Effector memory CD4-positive, alpha-beta T cell (primary cell): ENCODE data around the gene RIMOC1.
A peak's percentile ranks its signal among the peaks of the same experiment; 100 is the strongest.

Source experiments
- DNase-seq, 3 donors: peaks; one replicate each; pipeline ENCODE4 v3.0.0-alpha.2; 2020
- H3K27ac ChIP-seq: 2 replicates; pipeline ENCODE4 v1.7.0; 2013; ENCODE audit warnings: mild to moderate bottlenecking, low read length, moderate library complexity; ENCODE audit not compliant: insufficient read depth, poor library complexity, severe bottlenecking
- H3K27me3 ChIP-seq: replicated peaks from 2 replicates; pipeline ENCODE4 v1.7.0; 2013; ENCODE audit warnings: mild to moderate bottlenecking, low read length; ENCODE audit not compliant: insufficient read depth, control insufficient read depth, poor library complexity, severe bottlenecking
- H3K36me3 ChIP-seq: 2 replicates; pipeline ENCODE4 v1.7.0; 2013; ENCODE audit warnings: mild to moderate bottlenecking, low read length, moderate library complexity; ENCODE audit not compliant: control insufficient read depth, insufficient read depth
- H3K4me1 ChIP-seq: 2 replicates; pipeline ENCODE4 v1.7.0; 2013; ENCODE audit warnings: low read length, mild to moderate bottlenecking; ENCODE audit not compliant: control insufficient read depth, insufficient read depth, poor library complexity, severe bottlenecking
- H3K4me3 ChIP-seq: 2 replicates; pipeline ENCODE4 v1.7.0; 2013; ENCODE audit warnings: low read length, low read depth, mild to moderate bottlenecking; ENCODE audit not compliant: insufficient read depth, poor library complexity, severe bottlenecking
- H3K9me3 ChIP-seq: 2 replicates; pipeline ENCODE4 v1.7.0; 2013; ENCODE audit warnings: mild to moderate bottlenecking, low read length, moderate library complexity; ENCODE audit not compliant: control insufficient read depth

The RIMOC1 gene

DNA sequence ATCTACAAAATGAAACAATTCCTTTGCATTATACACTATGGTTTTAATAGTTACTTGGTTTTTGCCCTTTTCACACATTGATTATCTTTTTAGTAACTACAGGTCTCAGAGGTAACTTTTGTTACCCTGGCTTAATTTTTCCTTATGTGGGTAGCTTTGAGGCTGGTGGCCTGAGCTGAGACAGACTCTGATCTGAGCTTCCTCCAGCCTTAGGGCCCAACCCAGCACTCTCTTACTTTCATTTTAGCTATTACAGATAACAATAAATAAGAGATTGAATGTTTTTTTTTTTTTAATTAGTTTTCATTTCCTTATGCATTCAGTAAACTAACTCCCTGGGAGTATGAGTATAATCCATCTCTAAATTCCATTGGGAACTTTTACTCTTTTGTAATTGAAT, 18.9 kb upstream of the RIMOC1 start:
- Histone ChIP-seq H3K9me3 (no peaks in the 10 kb centered on the region), H3K36me3 (no peaks in the 10 kb centered on the region), H3K4me1 (no peaks in the 10 kb centered on the region), H3K27me3 (no peaks in the 10 kb centered on the region), H3K27ac (no peak overlapping the region), H3K4me3 (no peak overlapping the region)
- DNase-seq: no peak

DNA sequence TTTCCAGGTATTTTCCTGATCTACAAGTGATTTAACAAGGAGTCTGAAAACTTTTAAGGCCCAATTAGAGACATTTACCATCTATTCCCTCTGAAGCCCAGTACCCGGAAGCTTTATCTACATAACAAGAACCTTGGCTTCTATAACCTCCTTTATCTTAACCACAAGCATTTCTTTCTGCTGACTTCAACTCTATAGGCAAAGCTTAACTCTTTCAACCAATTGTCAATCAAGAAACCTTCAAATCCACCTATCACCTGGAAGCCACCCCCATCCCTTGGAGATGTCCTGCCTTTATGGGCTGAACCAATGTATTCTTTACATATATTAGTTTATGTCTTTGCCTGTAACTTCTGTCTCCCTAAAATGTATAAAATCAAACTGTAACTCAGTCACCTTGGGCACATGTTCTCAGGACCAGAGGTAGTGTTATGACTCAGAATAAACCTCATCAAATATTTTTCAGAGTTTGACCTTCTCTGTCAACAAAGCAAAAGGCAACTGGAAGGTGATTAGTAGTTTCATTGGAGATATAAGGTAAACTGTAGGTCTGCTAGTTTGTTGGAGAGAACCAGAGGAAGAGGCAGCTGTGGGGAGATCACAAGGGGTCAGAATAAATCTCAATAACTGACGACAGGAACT, 13.0 kb upstream of the RIMOC1 start:
- H3K4me3 ChIP-seq: no peak overlapping the region
- no peaks in the 10 kb centered on the region for H3K9me3 ChIP-seq
- H3K27me3 ChIP-seq: no peaks in the 10 kb centered on the region
- H3K4me1 ChIP-seq: no peaks in the 10 kb centered on the region
- H3K36me3 ChIP-seq: no peaks in the 10 kb centered on the region
- DNase-seq: no peak
- H3K27ac ChIP-seq: no peak overlapping the region

DNA sequence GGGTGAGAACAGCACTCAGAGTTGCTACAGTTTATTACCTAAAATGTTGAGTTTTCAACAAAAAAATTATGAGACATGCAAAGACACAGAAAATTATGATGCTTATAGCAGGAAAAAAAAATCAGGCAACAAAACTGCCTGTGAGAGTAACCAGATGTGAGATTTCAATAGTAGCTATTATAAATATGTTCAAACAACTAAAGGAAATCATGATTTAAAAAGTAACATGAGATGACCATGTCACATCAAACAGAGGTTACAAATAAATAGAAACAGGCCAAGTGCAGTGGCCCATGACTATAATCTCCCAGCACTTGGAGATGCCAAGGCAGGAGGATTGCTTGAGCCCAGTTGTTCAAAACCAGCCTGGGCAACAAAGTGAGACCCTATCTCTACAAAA, 12.1 kb upstream of the RIMOC1 start:
- H3K4me3 ChIP-seq: no peak overlapping the region
- H3K36me3 ChIP-seq: no peaks in the 10 kb centered on the region
- H3K4me1 ChIP-seq: no peaks in the 10 kb centered on the region
- H3K27me3 ChIP-seq: no peaks in the 10 kb centered on the region
- DNase-seq: no peak
- no peaks in the 10 kb centered on the region for H3K9me3 ChIP-seq
- no peak overlapping the region for H3K27ac ChIP-seq

DNA sequence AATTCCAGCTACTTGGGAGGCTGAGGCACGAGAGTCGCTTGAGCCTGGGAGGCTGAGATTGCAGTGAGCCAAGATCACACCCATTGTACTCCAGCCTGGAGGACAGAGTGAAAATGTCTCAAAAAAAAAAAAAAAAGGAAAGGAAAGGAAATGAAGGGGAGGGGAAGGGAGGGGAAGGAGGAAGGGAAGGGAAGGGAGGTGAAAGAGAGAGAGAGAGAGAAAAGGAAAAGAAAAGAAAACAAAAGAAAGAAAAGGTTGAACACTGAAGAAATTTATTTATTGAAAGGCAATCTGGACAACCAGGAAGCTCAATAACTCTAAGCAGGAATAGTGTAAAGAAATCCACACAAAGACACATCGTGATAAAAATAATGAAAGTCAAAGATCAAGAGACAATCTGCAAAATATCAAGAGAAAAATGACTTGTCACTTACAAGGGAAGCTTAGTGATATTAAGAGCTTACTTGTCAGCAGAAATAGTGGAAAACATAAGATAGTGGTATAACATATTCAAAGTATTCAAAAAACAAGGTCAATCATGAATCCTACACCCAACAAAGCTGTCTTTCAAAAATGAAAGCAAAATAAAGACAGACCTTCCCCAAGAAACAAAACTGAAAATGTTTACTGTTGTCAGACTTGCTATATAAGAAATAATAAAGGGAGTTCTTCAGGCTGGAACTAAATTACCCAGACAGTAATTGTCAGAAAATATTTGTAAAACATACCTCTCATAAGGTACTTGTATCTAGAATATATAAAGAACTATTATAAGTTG, 10.9 kb upstream of the RIMOC1 start:
- no peak for DNase-seq
- Histone ChIP-seq H3K27me3 (no peaks in the 10 kb centered on the region), H3K4me3 (no peak overlapping the region), H3K4me1 (no peaks in the 10 kb centered on the region), H3K27ac (no peak overlapping the region), H3K36me3 (no peaks in the 10 kb centered on the region), H3K9me3 (no peaks in the 10 kb centered on the region)

DNA sequence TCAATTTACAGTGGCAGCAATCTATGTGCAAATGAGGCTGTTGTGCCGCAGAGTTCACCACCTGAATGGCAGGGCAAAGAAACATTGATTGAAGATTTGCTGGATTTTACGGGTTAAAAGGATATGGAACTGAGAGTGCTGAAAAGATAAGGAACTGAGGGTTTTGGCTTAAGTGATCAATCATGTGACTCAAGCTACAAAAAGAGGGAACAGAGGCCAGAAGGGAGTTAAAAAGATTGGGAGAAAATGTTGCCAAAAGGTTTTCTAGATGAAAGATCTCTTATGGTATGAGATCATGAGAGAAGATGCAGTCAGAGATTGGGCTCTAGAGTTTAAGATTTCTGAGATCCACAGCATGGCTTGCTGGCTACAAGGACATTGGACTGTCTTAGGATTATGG, 7.9 kb upstream of the RIMOC1 start:
- H3K27ac ChIP-seq: no peak overlapping the region
- H3K4me3 ChIP-seq: no peak overlapping the region
- no peaks in the 10 kb centered on the region for H3K27me3 ChIP-seq
- H3K4me1 ChIP-seq: no peaks in the 10 kb centered on the region
- no peak for DNase-seq
- no peaks in the 10 kb centered on the region for H3K36me3 ChIP-seq
- H3K9me3 ChIP-seq: no peaks in the 10 kb centered on the region

DNA sequence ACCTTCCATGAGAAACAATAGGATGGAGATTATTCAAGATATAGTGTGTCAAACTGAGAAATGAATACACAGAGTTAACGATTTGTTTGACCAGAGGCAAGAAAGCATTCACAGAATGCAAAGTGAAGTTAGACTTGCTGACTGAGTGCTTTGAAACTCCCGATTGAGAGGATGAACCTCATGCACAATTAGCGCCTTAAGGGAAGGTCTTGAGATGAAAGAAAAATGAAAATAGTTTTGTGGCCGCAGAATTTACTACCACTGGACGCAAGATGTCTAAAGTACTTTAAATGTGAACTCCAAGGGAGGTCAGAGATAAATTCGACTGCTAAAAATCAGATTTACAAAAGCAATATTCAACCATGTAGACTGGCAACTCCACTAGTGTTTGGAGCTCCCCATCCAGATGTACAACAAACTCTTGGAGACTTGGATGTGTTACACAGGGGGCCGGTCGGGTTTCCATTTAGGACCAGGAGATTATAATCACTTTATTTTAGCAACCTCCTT, 707 bp upstream of the RIMOC1 start:
- H3K27me3 ChIP-seq: no peaks in the 10 kb centered on the region
- H3K27ac ChIP-seq: peak overlapping the region; percentile 75
- H3K9me3 ChIP-seq: no peaks in the 10 kb centered on the region
- H3K36me3 ChIP-seq: peaks cover 10% of the 10 kb centered on the region
- DNase-seq: no peak
- H3K4me1 ChIP-seq: peaks cover 14% of the 10 kb centered on the region
- peak overlapping the region; percentile 65 for H3K4me3 ChIP-seq

DNA sequence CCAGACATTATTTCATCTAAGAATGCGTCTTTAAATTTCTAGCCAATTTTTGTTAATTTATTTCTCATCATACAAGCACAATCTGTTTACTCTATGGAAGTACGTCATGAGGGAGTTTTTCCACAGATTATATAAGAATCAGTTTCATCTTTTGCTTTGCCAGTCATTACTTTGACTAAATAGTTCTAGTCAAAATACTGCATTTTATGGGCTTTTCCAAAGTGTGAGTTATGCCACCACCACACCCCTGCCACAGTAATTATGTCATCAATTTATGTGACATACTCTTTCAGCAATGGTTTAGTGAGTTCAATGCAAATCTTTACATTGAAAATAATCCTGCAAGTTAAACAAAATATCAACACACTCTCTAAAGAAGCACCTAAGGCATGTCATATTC, 2.0 kb downstream of the RIMOC1 start:
- Histone ChIP-seq H3K36me3 (peaks cover 30% of the 10 kb centered on the region), H3K4me1 (peaks cover 14% of the 10 kb centered on the region), H3K4me3 (no peak overlapping the region), H3K27me3 (no peaks in the 10 kb centered on the region), H3K9me3 (no peaks in the 10 kb centered on the region), H3K27ac (no peak overlapping the region)
- no peak for DNase-seq

DNA sequence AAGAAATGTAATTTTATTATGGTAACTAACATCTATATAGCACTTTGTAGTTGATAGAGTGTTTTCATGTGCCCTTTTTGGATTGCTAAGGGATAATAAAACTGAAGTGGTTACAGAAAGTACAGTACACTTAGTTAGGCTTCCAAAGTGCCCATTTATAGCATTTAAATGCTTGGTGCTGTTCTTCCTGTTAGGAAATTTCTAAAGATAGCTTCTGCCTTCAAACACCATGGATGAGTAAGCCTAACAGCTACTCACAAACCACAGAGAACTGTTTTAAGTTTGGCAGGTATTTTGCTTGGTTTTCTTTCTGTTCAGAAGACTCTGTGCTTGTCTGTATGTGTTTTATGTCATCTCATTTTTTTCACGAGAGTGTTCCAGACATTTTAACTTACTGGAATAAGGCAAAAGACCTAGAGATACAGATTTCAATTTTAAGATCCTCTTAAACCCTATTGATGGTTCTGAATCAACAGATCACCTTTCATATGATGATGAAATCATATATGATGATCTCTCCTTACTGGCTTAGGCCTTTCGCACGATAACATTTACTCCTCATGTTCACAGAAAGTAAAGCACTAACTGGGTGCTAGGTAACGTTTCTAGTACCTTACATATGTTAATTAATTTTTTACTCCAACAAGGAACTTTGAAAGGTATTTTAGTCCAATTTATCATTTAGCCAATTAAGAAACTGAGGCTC, 4.4 kb downstream of the RIMOC1 start:
- Histone ChIP-seq H3K27ac (no peak overlapping the region), H3K4me3 (no peak overlapping the region), H3K27me3 (no peaks in the 10 kb centered on the region), H3K36me3 (peaks cover 52% of the 10 kb centered on the region), H3K4me1 (peaks cover 12% of the 10 kb centered on the region), H3K9me3 (no peaks in the 10 kb centered on the region)
- no peak for DNase-seq

DNA sequence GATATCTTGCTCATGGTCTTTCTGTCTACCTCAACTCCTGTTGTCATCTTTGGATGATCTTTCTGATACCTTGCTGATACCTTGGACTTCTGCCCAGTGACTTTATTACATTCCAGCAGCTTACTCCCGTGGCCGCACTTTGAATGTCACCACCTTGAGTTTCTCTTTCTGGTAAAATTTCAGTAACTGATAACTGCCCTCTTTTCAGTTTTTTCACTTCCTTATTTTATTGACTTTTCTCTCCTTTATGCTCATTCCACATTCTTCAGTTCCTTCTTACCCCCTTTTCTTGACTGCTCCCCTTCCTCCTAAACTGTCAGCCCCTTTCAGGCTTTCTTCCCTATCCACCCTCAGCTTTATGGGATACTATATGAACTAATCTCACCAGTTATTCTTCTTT, 14.0 kb downstream of the RIMOC1 start:
- no peaks in the 10 kb centered on the region for H3K9me3 ChIP-seq
- no peaks in the 10 kb centered on the region for H3K4me1 ChIP-seq
- H3K27me3 ChIP-seq: no peaks in the 10 kb centered on the region
- H3K4me3 ChIP-seq: no peak overlapping the region
- H3K36me3 ChIP-seq: peaks cover 49% of the 10 kb centered on the region
- H3K27ac ChIP-seq: no peak overlapping the region
- DNase-seq: no peak

DNA sequence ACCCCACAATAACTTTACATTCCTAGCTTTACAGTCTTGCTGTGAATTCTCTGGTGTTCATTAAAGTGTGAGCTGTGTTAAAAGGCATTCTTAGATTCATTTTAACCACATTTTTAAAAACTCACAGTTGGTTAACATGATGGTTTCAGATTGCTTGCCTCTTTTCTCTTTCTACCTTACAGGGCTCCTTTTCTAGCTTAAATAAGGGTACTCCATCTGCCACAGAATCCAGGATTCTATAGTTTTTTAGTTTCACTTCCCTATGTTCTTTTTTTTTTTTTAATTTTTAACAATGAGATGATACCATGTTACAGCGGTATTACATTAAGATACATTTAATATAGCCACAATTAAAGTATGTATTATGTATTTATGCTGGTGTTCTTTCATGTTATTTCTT, 17.0 kb downstream of the RIMOC1 start:
- Histone ChIP-seq H3K4me3 (no peak overlapping the region), H3K27me3 (no peaks in the 10 kb centered on the region), H3K4me1 (peaks cover 8% of the 10 kb centered on the region), H3K27ac (no peak overlapping the region), H3K9me3 (no peaks in the 10 kb centered on the region), H3K36me3 (peaks cover 36% of the 10 kb centered on the region)
- DNase-seq: no peak
